GM19463 (cell line): ENCODE data around the gene STAC2.
"Not testable (repeated sequence)": the region's sequence is repeated elsewhere in the genome, so short reads cannot be mapped to it uniquely, and the experiment has no call there.

ENCODE experiments used
- ATAC-seq: cut with Tn5 transposase; IDR thresholded peaks from one replicate; pipeline ENCODE4 v1.9.1; 2021; ENCODE audit warnings: mild to moderate bottlenecking, moderate library complexity; ENCODE audit not compliant: unreplicated experiment

STAC2 gene

GRCh38 chr17:39225308-39225958, at the start of gene STAC2:
STAC2 (minus strand) TSS chr17:39225945; CDS start chr17:39225502, 443 bp downstream.
- no peak for ATAC-seq

GRCh38 chr17:39271546-39271945, 45.8 kb upstream of the STAC2 start:
- ATAC-seq, result no peak

- ATAC-seq, result no peak
Measured at GRCh38 chr17:39270923-39271322, 45.2 kb upstream of the STAC2 start.

- ATAC-seq, result no peak
Measured at GRCh38 chr17:39264119-39264518, 38.4 kb upstream of the STAC2 start.

- ATAC-seq, result no peak
Measured at GRCh38 chr17:39261286-39261685, 35.5 kb upstream of the STAC2 start.

- ATAC-seq, result no peak
Measured at GRCh38 chr17:39252788-39253460, 27.2 kb upstream of the STAC2 start.

- ATAC-seq, result no peak
Measured at GRCh38 chr17:39251997-39252396, 26.3 kb upstream of the STAC2 start.

- ATAC-seq, result not testable (repeated sequence)
Measured at GRCh38 chr17:39250076-39250475, 24.3 kb upstream of the STAC2 start.

GRCh38 chr17:39246274-39246673, 20.5 kb upstream of the STAC2 start:
- ATAC-seq, result no peak

GRCh38 chr17:39244600-39245570, 19.1 kb upstream of the STAC2 start:
- ATAC-seq, result no peak

GRCh38 chr17:39244016-39244599, 18.4 kb upstream of the STAC2 start:
- ATAC-seq, result no peak

GRCh38 chr17:39243155-39243554, 17.4 kb upstream of the STAC2 start:
- ATAC-seq, result no peak

- no peak for ATAC-seq
Measured at GRCh38 chr17:39240631-39241030, 14.9 kb upstream of the STAC2 start.

- ATAC-seq, result no peak
Measured at GRCh38 chr17:39239640-39240314, 14.0 kb upstream of the STAC2 start.

- no peak for ATAC-seq
Measured at GRCh38 chr17:39238311-39238972, 12.7 kb upstream of the STAC2 start.

- ATAC-seq, result no peak
Measured at GRCh38 chr17:39237586-39237985, 11.8 kb upstream of the STAC2 start.

- ATAC-seq, result no peak
Measured at GRCh38 chr17:39236981-39237441, 11.3 kb upstream of the STAC2 start.

- ATAC-seq, result no peak
Measured at GRCh38 chr17:39236450-39236927, 10.7 kb upstream of the STAC2 start.

GRCh38 chr17:39235555-39236449, 10.1 kb upstream of the STAC2 start:
- ATAC-seq, result no peak
